K562 (cell line): Measurements from ENCODE around the gene PDE4DIP. TPM values are rescaled to one million over a fixed set of nuclear protein-coding genes. Genes with fewer than 3 reads are reported as not detected.
"Not testable (repeated sequence)": the region's sequence is repeated elsewhere in the genome, so short reads cannot be mapped to it uniquely, and the experiment has no call there.

Source experiments
- ATAC-seq: fragments of 200-7000 bp; cut with Tn5 transposase; 3 replicates; pipeline ENCODE4 v1.9.1; 2020; ENCODE audit warnings: moderate library complexity
- BruUV-seq: library from RNA; stranded (reverse); fragments of 400-500 nt; replicated peaks from 2 replicates; lab custom pipeline; 2021; lab: Mats Ljungman, UMichigan
- CTCF ChIA-PET: fragments of 300-600 bp; formaldehyde crosslinking; extraction: SDS; loops from one replicate; lab custom pipeline; 2021; ENCODE audit warnings: low intra/inter-chr PET ratio; lab: Yijun Ruan, JAX
- POLR2A ChIA-PET: fragments of 300-600, 350-650 bp; sonication (Branson Sonifier 250); formaldehyde crosslinking; extraction: SDS; loops from one replicate; lab custom pipeline; 2021; ENCODE audit warnings: antibody characterized with exemption, inconsistent platforms; lab: Yijun Ruan, JAX
- DNase-seq, 4 experiments: peaks; one replicate each; pipeline versions ENCODE4 v3.0.0 to v3.0.0-alpha.2; 2011 to 2018; ENCODE audit warnings: low spot score in 3 of 4, mixed read lengths in 3 of 4; ENCODE audit errors: extremely low read depth in 1 of 4
- FAIRE-seq: peaks from 2 replicates; lab custom pipeline; 2011; peaks lifted over from hg19 to GRCh38; lab: Jason Lieb, UNC
- H2AFZ ChIP-seq: 2 replicates; pipeline ENCODE4 v1.6.0; 2011; ENCODE audit warnings: low read depth, low read length, control low read depth, inconsistent platforms
- H3K27ac ChIP-seq: fragments of 200-600 bp; 3 replicates; pipeline ENCODE4 v1.8.0; 2011; ENCODE audit warnings: low read depth, mild to moderate bottlenecking, control low read depth, inconsistent platforms, low read length, moderate library complexity, mixed read lengths; ENCODE audit errors: extremely low read depth
- H3K27me3 ChIP-seq, 2 experiments: fragments of 300-600 bp in 1 of 2; 2 replicates in 1 of 2; 3 replicates in 1 of 2; pipeline versions ENCODE4 v1.6.0 to v1.8.0; 2011; ENCODE audit warnings: inconsistent platforms in 2 of 2, low read length in 2 of 2, mild to moderate bottlenecking in 1 of 2, mixed read lengths in 1 of 2, moderate library complexity in 1 of 2; ENCODE audit not compliant: control insufficient read depth in 2 of 2, insufficient read depth in 2 of 2
- H3K36me3 ChIP-seq: fragments of 300-600 bp; 3 replicates; pipeline ENCODE4 v1.8.0; 2011; ENCODE audit warnings: mild to moderate bottlenecking, low read length, inconsistent platforms; ENCODE audit not compliant: control insufficient read depth, insufficient read depth
- H3K4me1 ChIP-seq, 2 experiments: fragments of 200-600 bp in 1 of 2; replicated peaks in 1 of 2; 2 replicates in 1 of 2; 3 replicates in 1 of 2; pipeline versions ENCODE4 v1.5.1 to v1.8.0; 2011; ENCODE audit warnings: inconsistent platforms in 2 of 2, low read length in 2 of 2, mild to moderate bottlenecking in 1 of 2, mixed read lengths in 1 of 2, moderate library complexity in 1 of 2; ENCODE audit not compliant: control insufficient read depth in 2 of 2, insufficient read depth in 2 of 2
- H3K4me2 ChIP-seq: 2 replicates; pipeline ENCODE4 v1.6.1; 2011; ENCODE audit warnings: low read length, control low read depth, inconsistent platforms, mixed read lengths; ENCODE audit not compliant: insufficient read depth
- H3K4me3 ChIP-seq: fragments of 200-600 bp; sonication (generic), shearing (Covaris generic); 2 replicates; pipeline ENCODE4 v1.5.1; 2016; ENCODE audit warnings: control low read depth, inconsistent platforms
- H3K79me2 ChIP-seq: fragments of 200-600 bp; 3 replicates; pipeline ENCODE4 v1.8.0; 2011; ENCODE audit warnings: low read length, inconsistent platforms; ENCODE audit not compliant: control insufficient read depth, insufficient read depth
- H3K9ac ChIP-seq, 2 experiments: 2 replicates each; pipeline versions ENCODE4 v1.6.0 to v1.6.1; 2011; ENCODE audit warnings: low read depth in 2 of 2, low read length in 2 of 2, control low read depth in 1 of 2, inconsistent platforms in 1 of 2, mild to moderate bottlenecking in 1 of 2, mixed read lengths in 1 of 2; ENCODE audit not compliant: insufficient read depth in 1 of 2
- H3K9me1 ChIP-seq: one replicate; pipeline ENCODE4 v1.6.0; 2011; ENCODE audit warnings: inconsistent platforms, mild to moderate bottlenecking, low read length, moderate library complexity; ENCODE audit not compliant: control insufficient read depth, insufficient read depth
- H3K9me3 ChIP-seq: replicated peaks from 2 replicates; pipeline ENCODE4 v1.5.1; 2011; ENCODE audit warnings: low read depth, low read length, inconsistent platforms; ENCODE audit not compliant: control insufficient read depth, insufficient read depth
- H4K20me1 ChIP-seq: replicated peaks from 2 replicates; pipeline ENCODE4 v1.6.1; 2011; ENCODE audit warnings: low read length, inconsistent platforms, mixed read lengths; ENCODE audit not compliant: control insufficient read depth, insufficient read depth
- WGBS: fragments of 100-300 bp; shearing (Covaris generic); methylation state at CpG from one replicate; pipeline ENCODE4 v1.1.6; 2016; ENCODE audit warnings: low coverage, mixed read lengths; ENCODE audit not compliant: insufficient coverage; ENCODE audit errors: missing lambda C conversion rate; 5-methylcytosine and 5-hydroxymethylcytosine counted together
- in situ Hi-C: fragments of 300-500 bp; cut with MboI; formaldehyde crosslinking; loops from 4 replicates; pipeline ENCODE4 v1.15.0; 2018; ENCODE audit warnings: inconsistent platforms, mixed read lengths
- intact Hi-C: fragments of 100-400 bp; cut with micrococcal nuclease; formaldehyde crosslinking; loops from 2 replicates; pipeline ENCODE4 v1.14.2; 2022
- polyA plus RNA-seq, 8 experiments: library from polyadenylated mRNA; depleted of rRNA in 4 of 8; stranded (reverse) in 5 of 8; unstranded in 3 of 8; fragments of >200 nt; fragmentation: Nextera tagmentation in 2 of 8; fragmentation: Illumina TruSeq in 1 of 8; extraction: Ambion mirVana in 2 of 8; extraction: Trizol in 1 of 8; gene quantifications; 2 replicates each; pipeline versions ENCODE4 v1.2.1 to v1.2.3, GENCODE V29; 2011 to 2014; ENCODE audit warnings: inconsistent platforms in 1 of 8, missing spikeins in 1 of 8
- total RNA-seq, 7 experiments: library from RNA; depleted of rRNA in 6 of 7; stranded (reverse); fragments of >200 nt in 6 of 7; fragmentation: Illumina TruSeq in 2 of 7; extraction: Trizol in 2 of 7; gene quantifications; 2 replicates each; pipeline versions ENCODE4 v1.2.1 to v1.2.3, GENCODE V29; 2011 to 2021; ENCODE audit warnings: low replicate concordance in 1 of 7

PDE4DIP gene
- total and polyA plus RNA-seq, 9 of the 15 experiments (the other 6 are each of a cell fraction or from before 2014, with no cell fraction given): 148 to 355 (median 260) TPM

GRCh38 chr1:148828962-148829361 is 15.3 kb upstream of the PDE4DIP start:
- H3K4me3 ChIP-seq, H3K4me1 ChIP-seq, BruUV-seq, H3K9me3 ChIP-seq, H3K9ac ChIP-seq, H4K20me1 ChIP-seq, CTCF ChIA-PET, in situ Hi-C loops, H3K9me1 ChIP-seq, H3K36me3 ChIP-seq, H3K27ac ChIP-seq, H3K79me2 ChIP-seq, ATAC-seq, POLR2A ChIA-PET, H3K27me3 ChIP-seq, H3K4me2 ChIP-seq, H2AFZ ChIP-seq, intact Hi-C loops, FAIRE-seq, DNase-seq: not testable (repeated sequence)

- H3K9ac ChIP-seq, H3K9me1 ChIP-seq, H3K27ac ChIP-seq, H3K27me3 ChIP-seq, CTCF ChIA-PET, H3K79me2 ChIP-seq, H3K9me3 ChIP-seq, H3K4me3 ChIP-seq, intact Hi-C loops, H3K4me1 ChIP-seq, DNase-seq, H3K36me3 ChIP-seq, H4K20me1 ChIP-seq, FAIRE-seq, H3K4me2 ChIP-seq, H2AFZ ChIP-seq, BruUV-seq, in situ Hi-C loops, POLR2A ChIA-PET: not testable (repeated sequence)
- peak; percentile 50; the same call in 2 of the 3 replicates for ATAC-seq
- no CpG with 5 or more reads among the region's 3 CpGs for WGBS
These were observed 14.9 kb upstream of the PDE4DIP start for GRCh38 chr1:148829365-148829764.

- FAIRE-seq, H3K27me3 ChIP-seq, CTCF ChIA-PET, in situ Hi-C loops, H3K27ac ChIP-seq, POLR2A ChIA-PET, DNase-seq, H4K20me1 ChIP-seq, intact Hi-C loops, H2AFZ ChIP-seq, H3K79me2 ChIP-seq, H3K4me1 ChIP-seq, H3K9ac ChIP-seq, H3K36me3 ChIP-seq, H3K4me2 ChIP-seq, H3K9me1 ChIP-seq, H3K9me3 ChIP-seq, H3K4me3 ChIP-seq, BruUV-seq: not testable (repeated sequence)
- no CpG with 5 or more reads among the region's 1 CpG for WGBS
- ATAC-seq: peak; percentile 40; the same call in 2 of the 3 replicates
These were observed 3.0 kb upstream of the PDE4DIP start for GRCh38 chr1:148841262-148841661.

GRCh38 chr1:148844651-148845050 is 423 bp downstream of the PDE4DIP start:
- peak; percentile 50 for ATAC-seq
- BruUV-seq, H4K20me1 ChIP-seq, DNase-seq, H3K9me1 ChIP-seq, H3K9ac ChIP-seq, H3K4me3 ChIP-seq, H3K36me3 ChIP-seq, H2AFZ ChIP-seq, CTCF ChIA-PET, H3K27ac ChIP-seq, H3K27me3 ChIP-seq, H3K9me3 ChIP-seq, H3K4me1 ChIP-seq, H3K79me2 ChIP-seq, intact Hi-C loops, FAIRE-seq, in situ Hi-C loops, POLR2A ChIA-PET, H3K4me2 ChIP-seq: not testable (repeated sequence)
- WGBS: no CpG with 5 or more reads among the region's 14 CpGs
